Adrenal gland (tissue), 12 donors: ENCODE data around the gene SMAGP. TPM values are rescaled to one million over a fixed set of nuclear protein-coding genes. Genes with fewer than 3 reads are reported as not detected.

Experiments
- DNase-seq, 7 donors: peaks; one replicate each; pipeline ENCODE4 v3.0.0-alpha.2; 2019 to 2020
- H3K27ac ChIP-seq, 5 donors: fragments of 200-600 bp; sonication (generic) in 4 of 5; 1 replicate in 3 of 5; 2 replicates in 2 of 5; pipeline versions ENCODE4 v1.5.1 to v1.8.0; 2016 to 2020; ENCODE audit warnings: mild to moderate bottlenecking in 1 of 5
- H3K27me3 ChIP-seq: fragments of 200-600 bp; 2 replicates; pipeline ENCODE4 v1.8.0; 2021
- H3K36me3 ChIP-seq, 2 donors: fragments of 200-600 bp; replicated peaks in 1 of 2; 1 replicate in 1 of 2; 2 replicates in 1 of 2; pipeline versions ENCODE4 v1.5.1 to v1.8.0; 2018 to 2022
- H3K4me1 ChIP-seq, 2 donors: fragments of 200-600 bp; replicated peaks in 1 of 2; 1 replicate in 1 of 2; 2 replicates in 1 of 2; pipeline versions ENCODE4 v1.5.1 to v1.8.0; 2018 to 2021
- H3K4me3 ChIP-seq, 4 donors: fragments of 200-600 bp; sonication (generic) in 3 of 4; one replicate each; pipeline ENCODE4 v1.5.1; 2016 to 2018
- H3K9me3 ChIP-seq, 3 donors: fragments of 200-600 bp; sonication (generic) in 1 of 3; replicated peaks in 1 of 3; 1 replicate in 2 of 3; 2 replicates in 1 of 3; pipeline versions ENCODE4 v1.5.1 to v1.8.0; 2016 to 2021
- CTCF ChIP-seq, 6 experiments: fragments of 450-650 bp in 4 of 6; fragments of 200-600 bp in 2 of 6; sonication (generic) in 1 of 6; IDR thresholded peaks; 1 replicate in 5 of 6; 2 replicates in 1 of 6; pipeline versions ENCODE4 v1.5.1 to v1.8.0; 2016 to 2021; ENCODE audit warnings: antibody characterized with exemption in 6 of 6, mild to moderate bottlenecking in 2 of 6, moderate library complexity in 1 of 6
- POLR2A ChIP-seq, 2 donors: fragments of 450-650 bp; IDR thresholded peaks; one replicate each; pipeline ENCODE4 v1.6.1; 2017; ENCODE audit warnings: antibody characterized with exemption in 2 of 2, mild to moderate bottlenecking in 2 of 2, moderate library complexity in 1 of 2
- WGBS, 4 donors: extraction: QIAGEN DNeasy Blood & Tissue Kit in 2 of 4; methylation state at CpG; one replicate each; pipeline versions ENCODE4 v1.1.5 to v1.1.7; 2013 to 2017; 5-methylcytosine and 5-hydroxymethylcytosine counted together
- intact Hi-C, 2 donors: fragments of 100-400 bp; cut with DNase I; formaldehyde crosslinking; loops; one replicate each; pipeline versions ENCODE4 v1.14.1 to v1.15.0; 2022 to 2023
- polyA plus RNA-seq, 3 donors: library from polyadenylated mRNA; stranded (reverse); fragments of 200-250 nt in 2 of 3; fragments of 350-450 nt in 1 of 3; fragmentation: Illumina TruSeq in 1 of 3; extraction: RNeasy Lipid Tissue Mini Kit (QIAGEN cat#74804) in 1 of 3; gene quantifications; one replicate each; pipeline ENCODE4 v1.2.3, GENCODE V29; 2013 to 2014
- total RNA-seq, 9 donors: library from RNA; depleted of rRNA in 4 of 9; stranded (reverse); fragments of >200 nt in 4 of 9; fragments of 120-200 nt in 1 of 9; fragmentation: NEBNext Ultra II Directional in 1 of 9; extraction: Animal tissue kit (Norgen Biotek cat#: 25700) in 1 of 9; gene quantifications; one replicate each; pipeline versions ENCODE4 v1.1.0 to v1.2.4, GENCODE V29; 2013 to 2023
- donor health status: healthy with polysubstance abuse.
- donor health status: Bipolar disorder and iron deficiency.
- donor health status: DM: yes; HTN: yes; CAD: no.
- donor health status: DM: no; HTN: no; CAD: no.
- donor health status: DM: no; HTN: no; CAD: no.
- donor health status: DM: yes; HTN: yes; CAD: no.

The SMAGP gene
- total and polyA plus RNA-seq, 12 donors: 2.7 to 32.6 (median 11.0) TPM

GRCh38 chr12:51199366-51199945 lies 70.8 kb downstream of the SMAGP start:
- TF ChIP-seq POLR2A (IDR thresholded peaks at IDR 0.05): no peak
- TF ChIP-seq CTCF (IDR thresholded peaks at IDR 0.05): no peak
- H3K27ac ChIP-seq: no peak overlapping the region
- DNase-seq: no peak
- WGBS, 4 donors: 89 to 97% (median 93%) methylated on average over 7 to 10 of the region's 10 CpGs
- no peak overlapping the region for H3K4me3 ChIP-seq
- H3K36me3 ChIP-seq: no peaks in the 10 kb centered on the region
- no peaks in the 10 kb centered on the region for H3K27me3 ChIP-seq
- intact Hi-C loops: no loop called here
- no peaks in the 10 kb centered on the region for H3K9me3 ChIP-seq
- H3K4me1 ChIP-seq: no peaks in the 10 kb centered on the region

DNA sequence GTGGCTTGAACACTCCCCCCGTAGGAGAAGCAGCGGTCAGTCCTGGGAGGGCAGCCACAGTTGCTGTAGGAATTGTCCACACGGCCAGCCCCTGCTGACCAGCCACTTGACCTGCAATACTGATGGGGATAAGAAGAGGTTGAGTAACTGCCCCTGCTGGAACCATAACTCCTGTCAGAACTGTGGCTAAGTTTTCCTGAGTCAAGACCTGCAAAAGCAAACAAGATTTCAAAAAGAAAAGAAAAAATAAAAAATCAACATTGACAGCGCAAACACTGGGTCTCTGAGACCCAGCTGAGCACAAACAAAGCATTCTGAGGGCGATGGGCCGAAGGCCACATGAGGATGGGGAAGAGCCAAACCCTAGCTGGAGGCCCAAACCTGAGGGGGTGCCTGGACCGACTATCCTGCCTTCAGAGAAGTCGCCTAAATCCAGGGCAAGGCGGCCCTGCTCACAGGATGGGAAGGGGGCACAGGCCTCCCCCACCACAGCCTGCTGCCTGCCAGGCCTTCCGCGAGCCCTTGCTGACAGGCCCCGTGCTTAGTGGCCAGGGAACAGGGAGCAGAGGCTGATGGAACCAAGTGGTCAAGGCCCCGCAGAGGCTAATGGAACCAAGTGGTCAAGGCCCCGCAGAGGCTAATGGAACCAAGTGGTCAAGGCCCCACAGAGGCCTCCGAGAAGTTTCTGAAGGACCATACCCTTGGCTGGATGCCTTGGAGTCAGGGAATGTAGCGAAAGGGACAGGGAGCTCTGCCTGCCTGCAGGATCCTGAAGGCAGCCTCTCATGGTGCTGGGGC lies 71.4 kb downstream of the SMAGP start:
- TF ChIP-seq POLR2A (IDR thresholded peaks at IDR 0.05) (no peak), CTCF (IDR thresholded peaks at IDR 0.05) (no peak)
- H3K36me3 ChIP-seq: no peaks in the 10 kb centered on the region
- H3K27ac ChIP-seq: no peak overlapping the region
- no peaks in the 10 kb centered on the region for H3K4me1 ChIP-seq
- intact Hi-C loops: no loop called here
- H3K4me3 ChIP-seq: no peak overlapping the region
- DNase-seq: no peak
- no peaks in the 10 kb centered on the region for H3K9me3 ChIP-seq
- WGBS, 4 donors: 80 to 89% (median 84%) methylated on average over 9 to 16 of the region's 16 CpGs
- H3K27me3 ChIP-seq: no peaks in the 10 kb centered on the region

DNA sequence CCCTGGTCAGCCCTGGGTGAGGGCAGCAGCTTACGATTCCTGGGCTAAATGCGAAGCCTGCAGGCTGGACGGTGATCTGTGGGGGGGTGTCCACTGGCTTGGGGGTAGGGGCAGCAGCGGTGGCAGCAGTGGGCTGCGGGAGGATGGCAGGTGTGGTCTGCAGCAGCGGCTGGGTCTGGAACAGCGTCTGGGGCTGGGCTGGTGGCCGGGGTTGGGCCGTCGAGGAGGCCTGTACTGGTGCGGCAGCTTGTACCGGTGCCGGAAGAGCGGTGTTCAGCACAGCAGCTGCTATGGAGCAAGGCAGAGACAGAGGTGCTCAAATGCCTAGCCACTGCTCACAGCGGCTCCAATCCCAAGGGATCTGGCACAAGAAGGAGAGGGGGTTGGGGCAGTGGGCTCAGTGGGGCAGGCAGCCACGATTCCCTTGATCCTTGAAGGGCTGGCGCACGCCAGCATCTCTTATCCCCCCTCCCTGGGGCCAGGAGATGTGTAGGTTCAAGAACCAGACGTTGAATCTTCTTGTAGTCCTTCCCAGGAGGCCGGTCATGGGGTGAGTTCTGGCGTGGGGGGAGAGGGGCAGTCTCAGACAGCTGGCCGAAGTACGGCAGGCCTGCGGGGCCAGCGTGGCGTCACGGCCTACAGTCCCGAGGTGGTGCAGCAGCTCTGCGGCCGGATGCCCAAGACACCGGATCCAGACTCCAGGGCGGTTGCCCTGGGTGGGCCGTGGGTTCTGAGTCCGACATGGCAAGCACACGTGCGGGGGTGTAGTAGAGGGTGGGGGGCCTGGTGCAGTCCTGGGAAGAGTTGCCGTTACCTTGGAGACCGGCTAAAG lies 72.3 kb downstream of the SMAGP start:
- intact Hi-C loops: no loop called here
- TF ChIP-seq CTCF (IDR thresholded peaks at IDR 0.05) (no peak), POLR2A (IDR thresholded peaks at IDR 0.05) (no peak)
- no peak overlapping the region for H3K27ac ChIP-seq
- H3K4me1 ChIP-seq: no peaks in the 10 kb centered on the region
- no peaks in the 10 kb centered on the region for H3K27me3 ChIP-seq
- H3K36me3 ChIP-seq: no peaks in the 10 kb centered on the region
- 93 to 95% (median 93%) methylated on average over 22 to 38 of the region's 38 CpGs for WGBS, 4 donors
- no peaks in the 10 kb centered on the region for H3K9me3 ChIP-seq
- no peak for DNase-seq
- no peak overlapping the region for H3K4me3 ChIP-seq

- H3K9me3 ChIP-seq: no peaks in the 10 kb centered on the region
- H3K4me3 ChIP-seq: no peak overlapping the region
- no peaks in the 10 kb centered on the region for H3K4me1 ChIP-seq
- H3K27me3 ChIP-seq: no peaks in the 10 kb centered on the region
- no peak overlapping the region for H3K27ac ChIP-seq
- 90 to 94% (median 92%) methylated on average over 8 to 9 of the region's 9 CpGs for WGBS, 4 donors
- DNase-seq: no peak
- intact Hi-C loops: no loop called here
- TF ChIP-seq POLR2A (IDR thresholded peaks at IDR 0.05): no peak
- no peak for TF ChIP-seq CTCF (IDR thresholded peaks at IDR 0.05)
- no peaks in the 10 kb centered on the region for H3K36me3 ChIP-seq
Observed at GRCh38 chr12:51196547-51196946, 73.7 kb downstream of the SMAGP start.
